ENCODE results near the gene PCK1. TPM values are rescaled to one million over a fixed set of nuclear protein-coding genes. Genes with fewer than 3 reads are reported as not detected.

Gene PCK1
- total and polyA plus RNA-seq, 2 of the 13 experiments (the other 11 are each of a cell fraction or from before 2014, with no cell fraction given): 6.5 to 12.6 TPM

- TF ChIP-seq BCLAF1 (IDR thresholded peaks at IDR 0.05): no peak
Observed at GRCh38 chr20:57614490-57615444, 53.9 kb downstream of the PCK1 start (continued).

GRCh38 chr20:57615445-57615811 lies 54.5 kb downstream of the PCK1 start:
- no peak for FAIRE-seq
- no TSS peak for BruUV-seq (replicated peaks)

More at GRCh38 chr20:57615445-57615811, 54.5 kb downstream of the PCK1 start:
- DNase-seq (ENCODE audit: low spot score) (no peak), ATAC-seq (no peak)
- 15% methylated on average over 8 of the region's 8 CpGs for WGBS (ENCODE audit: low lambda C conversion rate)
- Histone ChIP-seq H3K27me3 (ENCODE audit: control insufficient read depth in 1 of 2, insufficient read depth in 2 of 2, low read length in 2 of 2) (peaks cover 8 to 84% of the 10 kb centered on the region in 2 experiments; a peak in 4 of 5 replicates), H3K4me3 (replicated peaks in 1 of 3; ENCODE audit: insufficient read depth in 1 of 3, low read depth in 2 of 3, low read length in 3 of 3) (no peak overlapping the region), H4K20me1 (ENCODE audit: insufficient read depth, low read length) (no peaks in the 10 kb centered on the region; the same call in 1 of the 2 replicates), H3K9me3 (ENCODE audit: low read length) (no peaks in the 10 kb centered on the region), H2AFZ (ENCODE audit: low read length) (no peak overlapping the region), H3K79me2 (ENCODE audit: insufficient read depth, low read length) (no peaks in the 10 kb centered on the region), H3K36me3 (replicated peaks in 1 of 2; ENCODE audit: control insufficient read depth in 1 of 2, insufficient read depth in 2 of 2, low read length in 2 of 2) (no peaks in the 10 kb centered on the region), H3K27ac (ENCODE audit: extremely low read length, insufficient read depth, low read length) (no peak overlapping the region), H3K4me2 (ENCODE audit: low read depth, low read length) (no peak overlapping the region), H3K9ac (ENCODE audit: insufficient read depth, low read depth, low read length) (no peak overlapping the region), H3K4me1 (ENCODE audit: insufficient read depth, low read length) (no peaks in the 10 kb centered on the region)
- no peak for TF ChIP-seq ZBTB20 (CRISPR knock-in tag; IDR thresholded peaks at IDR 0.05; ENCODE audit: borderline replicate concordance, low read depth)
- no peak for TF ChIP-seq DBP (CRISPR knock-in tag; IDR thresholded peaks at IDR 0.05; ENCODE audit: not compliant biosample characterization)
- no peak for TF ChIP-seq NFE2L2 (IDR thresholded peaks at IDR 0.05; ENCODE audit: low read length)
- TF ChIP-seq NFE2 (CRISPR knock-in tag; IDR thresholded peaks at IDR 0.05): no peak
- TF ChIP-seq DNMT3B (CRISPR knock-in tag; conservative IDR thresholded peaks at IDR 0.05): no peak
- no peak for TF ChIP-seq SNAPC2 (CRISPR knock-in tag; IDR thresholded peaks at IDR 0.05)
- no peak for TF ChIP-seq ZNF609 (CRISPR knock-in tag; IDR thresholded peaks at IDR 0.05; ENCODE audit: borderline replicate concordance)
- TF ChIP-seq ZNF784 (CRISPR knock-in tag; IDR thresholded peaks at IDR 0.05; ENCODE audit: borderline replicate concordance): no peak
- no peak for TF ChIP-seq DMAP1 (CRISPR knock-in tag; IDR thresholded peaks at IDR 0.05)
- no peak for TF ChIP-seq HCFC1 (IDR thresholded peaks at IDR 0.05; ENCODE audit: low read depth, low read length)
- POLR2A ChIA-PET: no interaction called here
- in situ Hi-C loops (cut with HindIII; ENCODE audit: extremely low pct_ligation_motif_present, low pct_unique_long_range_greater_than_20kb) (no loop called here), intact Hi-C loops (cut with micrococcal nuclease; ENCODE audit: unreplicated experiment) (no loop called here)
- CTCF ChIA-PET (ENCODE audit: low intra/inter-chr PET ratio, low total read pairs): no interaction called here
